GM12878 (cell line): ENCODE results near the gene RETREG3. TPM values are rescaled to one million over a fixed set of nuclear protein-coding genes. Genes with fewer than 3 reads are reported as not detected.

Experiments used
- ATAC-seq: fragments of 200-7000 bp; cut with Tn5 transposase; 3 replicates; pipeline ENCODE4 v1.9.1; 2020; ENCODE audit warnings: mild to moderate bottlenecking, moderate library complexity
- BruUV-seq: library from RNA; stranded (reverse); fragments of 400-500 nt; replicated peaks from 2 replicates; lab custom pipeline; 2021; lab: Mats Ljungman, UMichigan
- CTCF ChIA-PET: fragments of 300-600 bp; sonication (Branson Sonifier 250); formaldehyde crosslinking; extraction: SDS; loops from one replicate; lab custom pipeline; 2021; ENCODE audit warnings: inconsistent platforms; lab: Yijun Ruan, JAX
- POLR2A ChIA-PET: fragments of 350-600 bp; formaldehyde crosslinking; extraction: SDS; loops from one replicate; lab custom pipeline; 2021; ENCODE audit warnings: inconsistent platforms; lab: Charles Lee
- RAD21 ChIA-PET: fragments of 300-600 bp; sonication (Branson Sonifier 250); formaldehyde crosslinking; loops from one replicate; lab custom pipeline; 2023; ENCODE audit warnings: antibody characterized with exemption; ENCODE audit not compliant: unreplicated experiment; lab: Charles Lee
- SMC1A ChIA-PET: fragments of 300-600 bp; sonication (Branson Sonifier 250); formaldehyde crosslinking; loops from one replicate; lab custom pipeline; 2023; ENCODE audit not compliant: unreplicated experiment, uncharacterized antibody; lab: Charles Lee
- DNase-seq: peaks from one replicate; pipeline ENCODE4 v3.0.0-alpha.2; 2011; ENCODE audit warnings: low read depth, low spot score
- FAIRE-seq: peaks from 3 replicates; lab custom pipeline; 2011; peaks lifted over from hg19 to GRCh38; lab: Jason Lieb, UNC
- H2AFZ ChIP-seq: 2 replicates; pipeline ENCODE4 v1.6.0; 2011; ENCODE audit warnings: low read depth, low read length, control low read depth; ENCODE audit not compliant: control insufficient read depth
- H3K27ac ChIP-seq: 2 replicates; pipeline ENCODE4 v1.5.1; 2011; ENCODE audit warnings: control low read depth; ENCODE audit not compliant: control insufficient read depth, insufficient read depth
- H3K27me3 ChIP-seq, 2 experiments: replicated peaks in 1 of 2; 2 replicates each; pipeline versions ENCODE4 v1.6.0 to v1.6.1; 2011; ENCODE audit warnings: low read length in 1 of 2; ENCODE audit not compliant: control insufficient read depth in 2 of 2, insufficient read depth in 2 of 2
- H3K36me3 ChIP-seq, 2 experiments: 2 replicates each; pipeline ENCODE4 v1.5.1; 2011; ENCODE audit warnings: low read length in 1 of 2; ENCODE audit not compliant: control insufficient read depth in 2 of 2, insufficient read depth in 2 of 2
- H3K4me1 ChIP-seq: 2 replicates; pipeline ENCODE4 v1.6.1; 2011; ENCODE audit warnings: mild to moderate bottlenecking, low read length, moderate library complexity, mixed read lengths; ENCODE audit not compliant: control insufficient read depth, insufficient read depth
- H3K4me2 ChIP-seq: 2 replicates; pipeline ENCODE4 v1.6.0; 2011; ENCODE audit warnings: control low read depth; ENCODE audit not compliant: control insufficient read depth, insufficient read depth
- H3K4me3 ChIP-seq: fragments of 200-600 bp; sonication (generic); 2 replicates; pipeline ENCODE4 v1.5.1; 2016
- H3K79me2 ChIP-seq: 2 replicates; pipeline ENCODE4 v1.6.0; 2011; ENCODE audit warnings: low read length; ENCODE audit not compliant: control insufficient read depth, insufficient read depth
- H3K9ac ChIP-seq: 2 replicates; pipeline ENCODE4 v1.8.0; 2011; ENCODE audit warnings: low read length, control low read depth, mixed read lengths; ENCODE audit not compliant: control insufficient read depth, insufficient read depth
- H3K9me3 ChIP-seq: replicated peaks from 3 replicates; pipeline ENCODE4 v1.5.1; 2011; ENCODE audit warnings: mild to moderate bottlenecking, low read length; ENCODE audit not compliant: control insufficient read depth, insufficient read depth
- H4K20me1 ChIP-seq: 2 replicates; pipeline ENCODE4 v1.6.0; 2011; ENCODE audit not compliant: control insufficient read depth, insufficient read depth
- CHD2 ChIP-seq: IDR thresholded peaks from 2 replicates; pipeline ENCODE4 v1.6.1; 2011; ENCODE audit warnings: low read depth, low read length, improper control_type of control experiment, borderline replicate concordance
- NRF1 ChIP-seq: conservative IDR thresholded peaks from 2 replicates; pipeline ENCODE4 v1.6.1; 2011; ENCODE audit warnings: mild to moderate bottlenecking, low read depth, low read length, improper control_type of control experiment
- RUNX3 ChIP-seq: IDR thresholded peaks from 2 replicates; pipeline ENCODE4 v1.6.1; 2012; ENCODE audit warnings: low read length, inconsistent platforms
- WGBS: methylation state at CpG from one replicate; pipeline ENCODE4 v1.1.6; 2016; ENCODE audit warnings: low lambda C conversion rate; ENCODE audit not compliant: insufficient replicate concordance, insufficient coverage; ENCODE audit errors: missing lambda C conversion rate; 5-methylcytosine and 5-hydroxymethylcytosine counted together
- in situ Hi-C: fragments of 300-500 bp; cut with MboI; formaldehyde crosslinking; loops from 9 replicates; pipeline ENCODE4 v1.14.3; 2018; ENCODE audit warnings: mixed read lengths
- intact Hi-C: fragments of 100-400 bp; cut with micrococcal nuclease; formaldehyde crosslinking; loops from one replicate; pipeline ENCODE4 v1.14.2; 2022; ENCODE audit not compliant: unreplicated experiment
- polyA plus RNA-seq, 11 experiments: library from polyadenylated mRNA; depleted of rRNA in 4 of 11; unstranded in 6 of 11; stranded (reverse) in 5 of 11; fragments of >200 nt; fragmentation: Nextera tagmentation in 4 of 11; fragmentation: Illumina TruSeq in 1 of 11; extraction: Ambion mirVana in 4 of 11; extraction: Trizol in 1 of 11; gene quantifications; 1 replicate in 1 of 11; 2 replicates in 10 of 11; pipeline versions ENCODE4 v1.2.1 to v1.2.3, GENCODE V29; 2011 to 2016; ENCODE audit warnings: inconsistent platforms in 2 of 11, missing spikeins in 2 of 11, low read depth in 1 of 11
- total RNA-seq, 4 experiments: library from RNA; depleted of rRNA in 3 of 4; stranded (reverse); fragments of >200 nt in 3 of 4; fragmentation: Illumina TruSeq in 1 of 4; extraction: Trizol in 1 of 4; gene quantifications; 2 replicates each; pipeline versions ENCODE4 v1.2.1 to v1.2.3, GENCODE V29; 2013 to 2021
- TF ChIP-seq, protein P1 (sequence below): fragments of 450-650 bp; IDR thresholded peaks from 2 replicates; pipeline ENCODE4 v1.6.1; 2016; ENCODE audit warnings: mild to moderate bottlenecking

The RETREG3 gene
- total and polyA plus RNA-seq, 10 of the 15 experiments (the other 5 are each of a cell fraction or from before 2014, with no cell fraction given), result 7.0 to 50.6 (median 27.3) TPM

GRCh38 chr17:42548993-42549755 lies 60.0 kb downstream of the RETREG3 start:
- POLR2A ChIA-PET, result interaction anchor here (1.0 to 1.6 kb wide), 6 partner anchors 13 to 106 kb away, joined by 3 to 11 read pairs (median 4); partner anchors contain the start of genes NAGLU, PSMC3IP and TUBG1
- in situ Hi-C loops (no loop called here), intact Hi-C loops (loop anchor here (5.0 kb wide), 1 partner anchor 213 kb away; the partner anchor contains the start of gene RAMP2)
- H3K79me2 ChIP-seq, result peaks cover 5% of the 10 kb centered on the region
- no peaks in the 10 kb centered on the region for H3K27me3 ChIP-seq
- DNase-seq (no peak), FAIRE-seq (no peak), ATAC-seq (peak; percentile 2; the same call in 1 of the 3 replicates)
- 59% methylated on average over 14 of the region's 14 CpGs for WGBS
- SMC1A ChIA-PET, result interaction anchor here (0.7 to 2.0 kb wide), 7 partner anchors 11 to 214 kb away, joined by 3 to 11 read pairs (median 4); partner anchors contain the start of gene NAGLU
- RAD21 ChIA-PET, result interaction anchor here (1.3 to 2.0 kb wide), 5 partner anchors 12 to 449 kb away, joined by 3 to 11 read pairs (median 6); partner anchors contain the start of genes PLEKHH3, PSMC3IP and RPL27
- TF ChIP-seq CHD2, result no peak
- TF ChIP-seq, protein P1, sequence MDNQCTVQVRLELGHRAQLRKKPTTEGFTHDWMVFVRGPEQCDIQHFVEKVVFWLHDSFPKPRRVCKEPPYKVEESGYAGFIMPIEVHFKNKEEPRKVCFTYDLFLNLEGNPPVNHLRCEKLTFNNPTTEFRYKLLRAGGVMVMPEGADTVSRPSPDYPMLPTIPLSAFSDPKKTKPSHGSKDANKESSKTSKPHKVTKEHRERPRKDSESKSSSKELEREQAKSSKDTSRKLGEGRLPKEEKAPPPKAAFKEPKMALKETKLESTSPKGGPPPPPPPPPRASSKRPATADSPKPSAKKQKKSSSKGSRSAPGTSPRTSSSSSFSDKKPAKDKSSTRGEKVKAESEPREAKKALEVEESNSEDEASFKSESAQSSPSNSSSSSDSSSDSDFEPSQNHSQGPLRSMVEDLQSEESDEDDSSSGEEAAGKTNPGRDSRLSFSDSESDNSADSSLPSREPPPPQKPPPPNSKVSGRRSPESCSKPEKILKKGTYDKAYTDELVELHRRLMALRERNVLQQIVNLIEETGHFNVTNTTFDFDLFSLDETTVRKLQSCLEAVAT, result peak; percentile 72; the same call in 1 of the 2 replicates
- no peak for TF ChIP-seq NRF1
- TF ChIP-seq RUNX3, result peak; percentile 21; the same call in 1 of the 2 replicates
- H2AFZ ChIP-seq, result no peak overlapping the region; the same call in 1 of the 2 replicates
- H3K4me2 ChIP-seq, result peak overlapping the region; percentile 92
- no peaks in the 10 kb centered on the region for H4K20me1 ChIP-seq
- H3K9me3 ChIP-seq, result no peaks in the 10 kb centered on the region
- peak overlapping the region; percentile 58 for H3K4me3 ChIP-seq
- CTCF ChIA-PET, result interaction anchor here (1.1 to 3.0 kb wide), 15 partner anchors 9 to 276 kb away, joined by 3 to 21 read pairs (median 5); partner anchors contain the start of genes MLX, NAGLU, PLEKHH3 and PSMC3IP
- BruUV-seq, result no TSS peak
- H3K27ac ChIP-seq, result no peak overlapping the region
- peak overlapping the region; percentile 56; the same call in 1 of the 2 replicates for H3K9ac ChIP-seq
- peaks cover 11% of the 10 kb centered on the region for H3K4me1 ChIP-seq
- no peaks in the 10 kb centered on the region; a peak in 1 of 4 replicates for H3K36me3 ChIP-seq
